ENCODE data around the gene ZSWIM3. TPM values are rescaled to one million over a fixed set of nuclear protein-coding genes. Genes with fewer than 3 reads are reported as not detected.
A peak's percentile ranks its signal among the peaks of the same experiment; 100 is the strongest.

The ZSWIM3 gene
- polyA plus RNA-seq, 1 donor from 2014 or later = 14.3 TPM

- no peaks in the 10 kb centered on the region for H3K36me3 ChIP-seq (ENCODE audit: insufficient read depth, low read length)
- no peak overlapping the region for H3K4me3 ChIP-seq (ENCODE audit: low read length)
- no peak for TF ChIP-seq EZH2 (IDR thresholded peaks at IDR 0.05; ENCODE audit: borderline replicate concordance, insufficient read depth, low read length, poor library complexity, severe bottlenecking)
- TF ChIP-seq EP300 (conservative IDR thresholded peaks at IDR 0.05; ENCODE audit: poor library complexity, severe bottlenecking) = no peak
- no peak for TF ChIP-seq REST (IDR thresholded peaks at IDR 0.05; ENCODE audit: borderline replicate concordance)
- no peak for TF ChIP-seq RAD21 (conservative IDR thresholded peaks at IDR 0.05)
- TF ChIP-seq MXI1 (conservative IDR thresholded peaks at IDR 0.05; ENCODE audit: poor library complexity, severe bottlenecking) = no peak
- TF ChIP-seq CTCF (IDR thresholded peaks at IDR 0.05; ENCODE audit: poor library complexity, severe bottlenecking) = no peak
- no peak for TF ChIP-seq SMC3 (conservative IDR thresholded peaks at IDR 0.05; ENCODE audit: poor library complexity)
- TF ChIP-seq TAF1 (IDR thresholded peaks at IDR 0.05; ENCODE audit: low read depth) = no peak
- no peak for TF ChIP-seq POLR2AphosphoS5 (IDR thresholded peaks at IDR 0.05)
- no peak overlapping the region for H3K27ac ChIP-seq (ENCODE audit: low read length)
- H3K79me2 ChIP-seq (replicated peaks; ENCODE audit: insufficient read depth, low read length) = peaks cover 19% of the 10 kb centered on the region
- no peaks in the 10 kb centered on the region for H3K9me3 ChIP-seq (ENCODE audit: low read length)
- no peaks in the 10 kb centered on the region for H3K27me3 ChIP-seq (ENCODE audit: insufficient read depth, low read depth, low read length)
- H3K4me2 ChIP-seq (ENCODE audit: low read length) = no peak overlapping the region
- no peak overlapping the region for H2AFZ ChIP-seq (ENCODE audit: low read depth, low read length)
- no peaks in the 10 kb centered on the region for H4K20me1 ChIP-seq (ENCODE audit: insufficient read depth)
- H3K9ac ChIP-seq (ENCODE audit: low read length) = no peak overlapping the region
- no peaks in the 10 kb centered on the region for H3F3A ChIP-seq (ENCODE audit: insufficient read depth, low read length, poor library complexity, severe bottlenecking)
- H3K9me2 ChIP-seq (ENCODE audit: insufficient read depth, low read length) = no peaks in the 10 kb centered on the region
These were observed 3.9 kb upstream of the ZSWIM3 start for GRCh38 chr20:45853484-45853883.

GRCh38 chr20:45857882-45858216 is 435 bp downstream of the ZSWIM3 start:
- Histone ChIP-seq H3K4me3 (ENCODE audit: low read length) (peak overlapping the region; percentile 78), H3K27ac (ENCODE audit: low read length) (peak overlapping the region; percentile 88), H3K36me3 (ENCODE audit: insufficient read depth, low read length) (no peaks in the 10 kb centered on the region), H3K4me2 (ENCODE audit: low read length) (peak overlapping the region; percentile 96), H3F3A (ENCODE audit: insufficient read depth, low read length, poor library complexity, severe bottlenecking) (no peaks in the 10 kb centered on the region), H3K9me2 (ENCODE audit: insufficient read depth, low read length) (no peaks in the 10 kb centered on the region), H3K9ac (ENCODE audit: low read length) (peak overlapping the region; percentile 88), H4K20me1 (ENCODE audit: insufficient read depth) (no peaks in the 10 kb centered on the region), H3K79me2 (replicated peaks; ENCODE audit: insufficient read depth, low read length) (peaks cover 28% of the 10 kb centered on the region), H3K9me3 (ENCODE audit: low read length) (no peaks in the 10 kb centered on the region), H3K27me3 (ENCODE audit: insufficient read depth, low read depth, low read length) (no peaks in the 10 kb centered on the region), H2AFZ (ENCODE audit: low read depth, low read length) (peak overlapping the region; percentile 85)
- TF ChIP-seq POLR2AphosphoS5 (IDR thresholded peaks at IDR 0.05) = no peak
- TF ChIP-seq RAD21 (conservative IDR thresholded peaks at IDR 0.05) = no peak
- TF ChIP-seq EZH2 (IDR thresholded peaks at IDR 0.05; ENCODE audit: borderline replicate concordance, insufficient read depth, low read length, poor library complexity, severe bottlenecking) = no peak
- TF ChIP-seq REST (IDR thresholded peaks at IDR 0.05; ENCODE audit: borderline replicate concordance) = no peak
- no peak for TF ChIP-seq MXI1 (conservative IDR thresholded peaks at IDR 0.05; ENCODE audit: poor library complexity, severe bottlenecking)
- no peak for TF ChIP-seq SMC3 (conservative IDR thresholded peaks at IDR 0.05; ENCODE audit: poor library complexity)
- TF ChIP-seq EP300 (conservative IDR thresholded peaks at IDR 0.05; ENCODE audit: poor library complexity, severe bottlenecking) = no peak
- no peak for TF ChIP-seq CTCF (IDR thresholded peaks at IDR 0.05; ENCODE audit: poor library complexity, severe bottlenecking)
- no peak for TF ChIP-seq TAF1 (IDR thresholded peaks at IDR 0.05; ENCODE audit: low read depth)

All from neural cell (in vitro differentiated cells).